ENCODE data around the gene GMDS. TPM values are rescaled to one million over a fixed set of nuclear protein-coding genes. Genes with fewer than 3 reads are reported as not detected.

Gene GMDS
- total RNA-seq, 1 experiment from 2014 or later: 35.0 TPM

- Mint-ChIP-seq H3K36me3 (peaks cover 9% of the 10 kb centered on the region), H3K27me3 (ENCODE audit: low read depth) (no peaks in the 10 kb centered on the region), H3K9me3 (peaks cover 9% of the 10 kb centered on the region), H3K4me1 (peaks cover 27% of the 10 kb centered on the region), H3K27ac (no peak overlapping the region), H3K4me3 (no peak overlapping the region)
- TF ChIP-seq NR1H2 (CRISPR knock-in tag; IDR thresholded peaks at IDR 0.05): no peak
- TF ChIP-seq ZNF425 (CRISPR knock-in tag; conservative IDR thresholded peaks at IDR 0.05): no peak
- no peak for TF ChIP-seq ZNF416 (CRISPR knock-in tag; IDR thresholded peaks at IDR 0.05)
- TF ChIP-seq ATF6 (CRISPR knock-in tag; IDR thresholded peaks at IDR 0.05): no peak
- TF ChIP-seq ERG (CRISPR knock-in tag; IDR thresholded peaks at IDR 0.05): no peak
- TF ChIP-seq ELF4 (CRISPR knock-in tag; IDR thresholded peaks at IDR 0.05; ENCODE audit: low read depth): no peak
- no peak for TF ChIP-seq NFE2L1 (CRISPR knock-in tag; IDR thresholded peaks at IDR 0.05)
- TF ChIP-seq ZNF423 (CRISPR knock-in tag; IDR thresholded peaks at IDR 0.05): no peak
- TF ChIP-seq ATF2 (CRISPR knock-in tag; IDR thresholded peaks at IDR 0.05; ENCODE audit: borderline replicate concordance, low read depth): no peak
- TF ChIP-seq FOXK1 (CRISPR knock-in tag; IDR thresholded peaks at IDR 0.05): no peak
- no peak for TF ChIP-seq FOXJ3 (CRISPR knock-in tag; IDR thresholded peaks at IDR 0.05; ENCODE audit: borderline replicate concordance)
- no peak for TF ChIP-seq ZNF138 (CRISPR knock-in tag; conservative IDR thresholded peaks at IDR 0.05)
- TF ChIP-seq JAZF1 (CRISPR knock-in tag; IDR thresholded peaks at IDR 0.05): no peak
- no peak for TF ChIP-seq CTCF (IDR thresholded peaks at IDR 0.05)
- no peak for TF ChIP-seq SMAD3 (CRISPR knock-in tag; IDR thresholded peaks at IDR 0.05; ENCODE audit: borderline replicate concordance)
- POLR2A ChIA-PET: no interaction called here
- CTCF ChIA-PET: interaction anchor here (1.0 to 3.0 kb wide), 17 partner anchors 9 to 612 kb away, joined by 3 to 63 read pairs (median 7); no protein-coding TSS in a partner anchor
- DNase-seq (ENCODE audit: low spot score) (no peak), ATAC-seq (no peak)
Observed at GRCh38 chr6:2208468-2208867, 36.9 kb downstream of the GMDS start.

DNA sequence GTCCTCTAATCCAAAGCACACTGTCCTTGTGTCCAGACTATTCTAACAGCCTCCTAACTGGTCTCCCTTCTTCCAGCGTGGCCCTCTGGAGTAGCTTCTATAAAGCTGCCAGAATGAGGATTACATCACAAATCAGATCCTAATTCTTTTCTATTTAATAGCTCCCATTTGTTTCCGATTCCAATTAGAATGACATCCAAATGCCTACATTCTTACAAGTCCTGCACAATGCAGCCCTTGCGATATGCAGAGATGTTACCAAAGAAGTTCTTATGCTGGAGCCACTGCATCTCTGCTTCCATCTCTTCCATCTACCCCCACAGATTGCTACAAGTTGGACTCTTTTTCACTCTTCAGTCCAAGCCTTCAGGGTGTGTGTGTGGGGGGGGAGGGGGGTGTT lies 40.0 kb downstream of the GMDS start:
- ChIA-PET CTCF (no interaction called here), POLR2A (no interaction called here)
- H3K27ac Mint-ChIP-seq: no peak overlapping the region
- H3K27me3 Mint-ChIP-seq (ENCODE audit: low read depth): no peaks in the 10 kb centered on the region
- H3K4me3 Mint-ChIP-seq: no peak overlapping the region
- peaks cover 9% of the 10 kb centered on the region for H3K9me3 Mint-ChIP-seq
- TF ChIP-seq ZNF121 (CRISPR knock-in tag; IDR thresholded peaks at IDR 0.05) (no peak), FOXP1 (CRISPR knock-in tag; IDR thresholded peaks at IDR 0.05; ENCODE audit: borderline replicate concordance) (no peak), AR (CRISPR knock-in tag; IDR thresholded peaks at IDR 0.05) (no peak), RELA (CRISPR knock-in tag; IDR thresholded peaks at IDR 0.05; ENCODE audit: borderline replicate concordance) (no peak), NFATC4 (CRISPR knock-in tag; IDR thresholded peaks at IDR 0.05) (no peak), JAZF1 (CRISPR knock-in tag; IDR thresholded peaks at IDR 0.05) (no peak), ETV6 (CRISPR knock-in tag; IDR thresholded peaks at IDR 0.05) (no peak)
- TF ChIP-seq, protein P1, sequence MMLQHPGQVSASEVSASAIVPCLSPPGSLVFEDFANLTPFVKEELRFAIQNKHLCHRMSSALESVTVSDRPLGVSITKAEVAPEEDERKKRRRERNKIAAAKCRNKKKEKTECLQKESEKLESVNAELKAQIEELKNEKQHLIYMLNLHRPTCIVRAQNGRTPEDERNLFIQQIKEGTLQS (CRISPR knock-in tag; conservative IDR thresholded peaks at IDR 0.05): no peak
- peaks cover 22% of the 10 kb centered on the region for H3K4me1 Mint-ChIP-seq
- DNase-seq (ENCODE audit: low spot score): no peak
- peaks cover 9% of the 10 kb centered on the region for H3K36me3 Mint-ChIP-seq
- no peak for ATAC-seq

Measured in WTC11 (cell line).